CD4-positive, alpha-beta T cell treated with Interferon gamma for 1 hour (primary cell): Measurements from ENCODE around the gene LY6G6F.

Source experiments
- DNase-seq: peaks from one replicate; pipeline ENCODE4 v3.0.0-alpha.2; 2020

The LY6G6F gene

GRCh38 chr6:31706599-31706998 is at the start of gene LY6G6F:
TSS of gene LY6G6F (plus strand) at chr6:31706866. CDS start at chr6:31706907, 41 bp downstream.
- DNase-seq = no peak

GRCh38 chr6:31657406-31658157 is 49.1 kb upstream of the LY6G6F start:
- no peak for DNase-seq

DNA sequence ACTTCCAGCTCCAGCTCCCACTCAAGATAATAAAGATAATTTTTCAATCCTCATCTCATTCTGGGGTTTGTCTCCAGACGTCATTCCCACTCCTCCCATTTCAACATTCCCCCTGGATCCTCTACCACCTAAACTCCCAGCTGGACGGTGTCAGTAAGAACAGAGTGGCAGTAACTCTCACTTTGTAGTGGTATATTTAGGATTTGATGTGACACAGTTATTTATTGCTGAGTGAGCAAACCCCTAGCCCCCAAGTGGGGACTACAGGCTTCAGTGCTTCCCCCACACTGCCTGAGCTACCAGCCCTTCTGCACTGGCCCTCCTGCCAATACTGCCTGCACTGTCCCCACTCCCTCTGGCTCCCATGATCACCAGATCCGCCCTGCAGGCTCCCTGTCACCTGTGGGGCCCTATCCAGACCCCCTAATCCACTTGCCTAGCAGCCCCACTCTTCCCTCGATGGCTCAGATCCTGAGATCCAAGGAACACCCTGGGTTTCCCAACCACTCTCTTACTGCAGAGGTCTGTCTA is 48.4 kb upstream of the LY6G6F start:
- DNase-seq = no peak

DNA sequence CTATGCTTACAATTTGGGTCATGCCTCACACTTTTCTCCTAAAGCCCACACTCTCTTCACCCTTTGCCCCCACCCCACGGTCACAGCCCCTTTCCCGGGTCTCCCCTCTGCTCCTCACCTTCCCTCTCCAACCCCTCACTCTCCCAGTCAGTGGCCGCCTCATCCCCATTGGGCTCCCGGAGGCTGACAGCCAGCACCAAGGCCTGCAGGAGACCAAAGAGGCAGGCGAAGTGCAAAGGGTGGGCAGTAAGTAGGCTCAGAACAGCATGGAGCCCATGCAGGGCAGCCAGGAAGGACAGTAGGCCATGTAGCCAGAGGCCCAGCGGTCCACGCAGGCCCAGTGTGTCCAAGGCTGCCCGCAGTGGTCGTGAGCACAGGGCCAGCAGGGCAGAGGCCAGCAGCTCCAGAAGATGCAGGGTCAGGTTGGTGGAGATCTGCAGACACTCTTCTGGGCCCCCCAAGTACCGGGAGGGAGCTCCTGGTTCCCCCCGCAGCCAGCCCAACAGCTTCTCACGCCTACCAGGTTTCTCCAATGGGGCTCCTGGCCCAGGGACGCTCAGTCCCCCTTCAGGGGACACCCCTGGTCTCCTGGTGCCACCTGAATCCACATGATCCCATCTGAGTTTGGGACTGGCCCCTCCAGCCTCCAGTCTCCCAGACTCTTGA is 47.5 kb upstream of the LY6G6F start:
- no peak for DNase-seq

DNA sequence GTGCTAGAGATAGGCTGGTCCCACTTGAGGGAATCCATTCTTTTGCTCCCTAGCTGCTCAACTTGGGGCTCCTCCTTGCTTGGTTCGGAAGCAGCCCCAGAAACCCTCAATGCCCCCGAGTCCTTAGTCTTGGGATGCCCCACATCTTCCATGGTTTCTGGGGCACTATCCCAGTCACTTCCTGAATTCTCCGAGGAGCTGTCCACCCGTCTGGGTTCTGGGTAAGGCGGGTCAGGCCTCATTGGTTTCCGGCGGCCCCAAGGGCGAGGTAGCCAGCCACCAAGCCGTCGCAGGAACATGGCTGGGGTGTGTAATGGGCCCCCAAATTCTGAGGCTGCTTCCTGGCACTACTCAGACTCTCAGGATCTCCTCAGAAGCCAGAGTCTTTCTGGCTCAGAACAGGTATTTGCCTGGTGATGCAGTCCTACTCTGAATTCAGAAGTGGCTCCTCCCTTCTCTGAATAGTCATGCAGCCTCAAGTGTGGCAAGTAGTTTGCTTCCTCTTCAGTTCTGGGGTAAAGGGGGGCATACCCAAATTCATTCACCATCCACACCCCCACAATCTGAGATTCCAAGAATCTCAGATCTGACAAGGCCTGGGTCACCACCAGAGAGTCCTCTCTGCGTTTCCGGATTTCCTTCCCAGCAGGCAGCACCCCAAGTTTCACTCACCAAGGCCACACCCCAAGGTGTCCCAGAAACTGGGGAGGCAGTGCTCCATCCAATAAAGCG is 46.9 kb upstream of the LY6G6F start:
- DNase-seq = no peak

- peak; percentile 76 for DNase-seq
Measured at GRCh38 chr6:31660381-31661261, 46.0 kb upstream of the LY6G6F start, which contains the start of gene C6orf47. TSS of gene C6orf47 (minus strand) at chr6:31660778. CDS start at chr6:31659947, 831 bp downstream.

DNA sequence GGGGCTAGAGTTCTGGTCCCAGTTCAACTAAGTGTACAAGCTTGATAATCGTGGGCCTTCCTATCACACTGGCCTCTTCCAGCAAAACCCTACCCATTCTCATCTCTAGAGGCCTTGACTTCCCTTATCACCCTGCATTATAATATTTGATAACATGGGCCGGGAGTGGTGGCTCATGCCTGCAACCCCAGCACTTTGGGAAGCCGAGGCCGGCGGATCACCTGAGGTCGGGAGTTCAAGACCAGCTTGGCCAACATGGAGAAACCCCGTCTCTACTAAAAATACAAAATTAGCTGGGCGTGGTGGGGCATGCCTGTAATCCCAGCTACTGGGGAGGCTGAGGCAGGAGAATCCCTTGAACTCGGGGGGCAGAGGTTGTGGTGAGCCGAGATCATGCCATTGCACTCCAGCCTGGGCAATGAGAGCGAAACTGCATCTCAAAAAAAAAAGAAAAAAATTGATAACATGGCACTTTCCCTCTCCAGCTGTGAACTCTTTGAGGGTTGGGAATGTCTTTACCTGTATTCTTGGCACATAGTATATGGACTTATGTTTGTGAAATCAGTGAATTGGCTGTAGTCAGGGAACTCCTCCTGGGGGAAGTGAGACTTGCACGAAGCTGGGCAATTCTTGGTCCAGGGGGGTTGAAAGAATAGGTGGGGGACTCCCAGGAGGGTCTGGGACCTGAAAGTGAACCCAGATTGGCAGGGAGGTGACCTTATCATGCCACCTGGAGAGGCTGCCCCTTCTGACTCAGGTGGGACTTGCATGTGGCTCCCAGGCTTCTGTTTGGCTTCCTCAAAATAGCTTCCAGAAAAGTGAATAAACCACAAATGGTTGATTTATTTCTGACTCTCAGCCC is 45.2 kb upstream of the LY6G6F start:
- no peak for DNase-seq

DNA sequence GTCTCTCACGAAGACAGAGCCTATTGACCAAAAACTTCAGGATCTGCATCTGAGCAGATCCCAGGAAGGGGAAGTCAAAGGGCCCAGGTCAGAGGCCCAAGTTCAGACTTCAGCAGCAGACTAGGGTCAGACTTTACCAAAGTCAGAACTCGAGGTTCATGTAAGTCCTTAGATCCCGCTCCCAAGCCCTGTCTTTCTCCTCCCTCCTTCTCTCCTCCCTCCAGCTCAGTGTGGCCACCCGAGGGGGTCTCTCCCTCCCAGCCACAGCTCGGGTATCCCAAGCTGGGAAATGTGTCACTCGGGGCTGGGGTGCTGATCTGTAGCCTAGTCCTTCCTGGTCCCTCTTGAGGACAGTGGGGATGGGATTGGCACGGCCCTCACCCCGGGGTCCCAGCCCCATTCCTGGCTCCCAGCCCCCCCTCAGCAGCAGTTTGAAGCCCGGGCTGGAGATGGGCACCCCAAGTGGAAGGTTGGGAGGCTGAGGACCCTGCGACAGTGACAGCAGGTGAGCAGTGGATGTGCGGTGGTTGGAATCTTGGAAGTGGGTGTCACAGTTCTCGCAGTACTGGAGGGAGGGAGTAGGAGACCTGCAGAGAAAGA is 44.4 kb upstream of the LY6G6F start:
- no peak for DNase-seq

DNA sequence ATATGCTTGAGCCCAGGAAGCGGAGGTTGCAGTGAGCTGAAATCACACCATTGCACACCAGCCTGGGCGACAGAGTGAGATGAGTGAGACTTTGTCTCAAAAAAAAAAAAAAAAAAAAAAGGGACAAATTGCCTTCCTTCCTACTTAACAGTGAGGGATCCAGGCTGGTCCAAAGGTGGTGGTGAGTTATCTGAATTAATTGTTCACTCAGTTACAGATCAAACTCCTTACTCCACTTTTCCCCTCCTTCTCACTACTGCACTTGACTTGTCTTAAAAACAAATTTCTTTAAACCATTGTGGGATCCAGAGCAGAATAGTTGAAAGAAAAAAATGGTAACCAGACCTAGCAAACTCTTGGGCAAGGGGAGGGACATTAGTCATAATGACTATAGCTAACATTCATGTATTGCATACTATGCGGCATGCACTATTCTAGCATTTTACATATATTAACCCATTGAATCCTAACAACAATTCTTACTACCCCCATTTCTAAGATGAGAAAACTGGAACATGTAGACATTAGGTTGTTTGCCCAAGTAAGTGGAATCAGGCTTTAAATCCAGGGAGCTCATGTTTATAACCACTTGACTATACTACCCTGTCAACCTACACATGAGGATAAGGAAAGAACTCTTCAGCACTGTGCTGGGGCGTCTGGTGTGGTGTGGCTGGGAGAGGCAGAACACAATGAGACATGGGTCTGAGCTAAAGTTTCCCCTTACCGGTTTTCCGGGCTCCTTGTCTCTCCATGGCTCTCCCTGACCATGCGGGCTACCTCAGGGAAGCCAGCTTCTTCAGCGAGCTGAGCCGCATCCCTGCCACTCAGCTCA is 43.3 kb upstream of the LY6G6F start:
- no peak for DNase-seq

DNA sequence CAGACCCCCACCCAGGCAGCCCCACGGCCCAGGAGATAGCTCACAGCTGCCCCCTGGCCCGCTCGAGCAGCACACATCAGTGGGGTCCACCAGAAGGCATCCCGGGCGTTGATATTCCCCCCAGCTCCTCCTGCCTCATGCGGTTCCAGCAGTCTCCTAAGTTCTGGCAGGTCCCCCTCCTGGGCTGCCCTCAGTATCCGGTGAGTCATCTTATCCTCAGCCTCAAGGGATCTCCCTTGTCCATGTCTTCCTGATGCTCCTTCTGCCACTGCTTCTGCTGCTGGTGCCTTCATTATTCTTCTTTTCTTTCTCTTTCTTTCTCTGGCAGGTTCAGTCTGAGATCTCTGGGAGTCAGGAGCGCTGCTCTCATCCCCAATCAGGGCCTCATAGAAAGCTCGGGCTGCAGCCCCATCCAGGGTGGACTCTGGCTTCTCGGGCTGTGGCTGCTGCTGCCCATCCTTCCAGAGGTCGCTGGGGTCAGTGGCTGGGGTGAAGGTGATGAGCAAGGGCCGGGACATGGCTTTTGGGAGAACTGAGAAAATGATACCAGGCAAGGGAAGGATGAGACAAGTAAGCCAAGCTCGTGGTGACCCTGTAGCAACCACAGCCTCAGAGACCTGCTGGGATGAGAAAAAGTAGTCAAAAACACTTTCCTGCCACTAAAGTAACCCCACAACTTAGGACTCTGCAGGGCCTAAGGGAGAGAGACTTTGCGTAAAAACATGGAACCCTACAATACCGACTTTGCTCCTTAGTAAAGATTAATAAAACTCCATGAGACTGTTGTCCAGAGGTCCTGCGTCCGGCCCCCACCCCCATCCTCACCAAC is 42.5 kb upstream of the LY6G6F start:
- DNase-seq = no peak

GRCh38 chr6:31664790-31665500 is 41.7 kb upstream of the LY6G6F start, which contains the start of gene GPANK1:
TSS of gene GPANK1 (minus strand) at chr6:31664997. CDS start at chr6:31664478, 519 bp downstream.
- peak; percentile 92 for DNase-seq

DNA sequence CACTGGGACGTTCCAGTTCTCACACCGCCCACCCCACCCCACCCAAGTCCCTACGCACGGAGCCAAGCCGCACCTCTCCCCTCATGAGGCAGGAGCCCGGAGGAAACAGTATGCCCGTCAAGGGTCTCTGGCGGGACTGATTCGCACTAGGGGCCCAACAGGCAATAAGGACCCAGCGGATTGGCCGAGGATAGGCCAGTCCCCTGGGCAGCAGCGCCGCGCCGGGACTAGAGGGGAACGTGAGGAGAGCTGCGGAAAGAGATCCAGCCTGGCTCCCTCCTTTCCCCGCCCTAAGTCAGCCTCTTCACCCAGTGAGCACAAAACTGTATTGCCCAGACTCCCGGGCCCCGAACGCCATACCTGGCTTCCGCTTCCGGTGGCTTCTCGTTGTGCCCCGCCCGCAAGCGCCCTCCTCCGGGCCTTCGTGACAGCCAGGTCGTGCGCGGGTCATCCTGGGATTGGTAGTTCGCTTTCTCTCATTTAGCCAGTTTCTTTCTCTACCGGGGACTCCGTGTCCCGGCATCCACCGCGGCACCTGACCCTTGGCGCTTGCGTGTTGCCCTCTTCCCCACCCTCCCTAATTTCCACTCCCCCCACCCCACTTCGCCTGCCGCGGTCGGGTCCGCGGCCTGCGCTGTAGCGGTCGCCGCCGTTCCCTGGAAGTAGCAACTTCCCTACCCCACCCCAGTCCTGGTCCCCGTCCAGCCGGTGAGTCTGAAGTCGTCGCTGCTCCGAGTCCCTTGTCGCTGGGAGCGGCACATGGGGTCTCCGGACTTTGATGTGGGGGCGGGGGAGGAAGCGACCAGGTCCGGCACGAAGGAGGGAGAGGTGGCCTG is 40.9 kb upstream of the LY6G6F start, which contains the start of gene CSNK2B:
CSNK2B (plus strand) TSS at position 580 of the 836 bp plus-strand sequence. CDS start 752 bp downstream, outside the sequence.
- DNase-seq = peak; percentile 97

DNA sequence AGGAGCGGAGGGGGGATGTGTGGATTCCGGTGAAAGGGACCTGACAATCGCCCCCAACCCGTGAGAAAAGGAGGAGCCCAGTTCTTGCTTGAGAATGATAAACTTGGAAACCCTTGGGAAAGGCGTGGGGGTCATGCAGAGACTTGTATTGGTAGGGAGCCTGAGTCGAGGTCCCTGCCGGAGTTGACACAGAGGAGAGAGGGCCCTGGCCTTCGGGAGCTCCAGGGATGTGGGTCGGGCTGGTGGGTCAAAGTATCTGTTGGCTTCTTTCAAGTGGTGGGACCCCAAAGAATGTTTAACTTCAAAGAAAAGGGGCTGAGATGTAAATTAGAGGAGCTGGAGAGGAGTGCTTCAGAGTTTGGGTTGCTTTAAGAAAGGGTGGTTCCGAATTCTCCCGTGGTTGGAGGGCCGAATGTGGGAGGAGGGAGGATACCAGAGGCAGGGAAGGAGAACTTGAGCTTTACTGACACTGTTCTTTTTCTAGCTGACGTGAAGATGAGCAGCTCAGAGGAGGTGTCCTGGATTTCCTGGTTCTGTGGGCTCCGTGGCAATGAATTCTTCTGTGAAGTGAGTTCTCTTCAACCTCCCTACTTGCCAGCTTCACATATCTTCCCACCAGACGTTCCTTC is 40.2 kb upstream of the LY6G6F start:
- no peak for DNase-seq

- DNase-seq = no peak
Measured at GRCh38 chr6:31669676-31670075, 37.0 kb upstream of the LY6G6F start, which contains the start of gene LY6G5B. TSS of gene LY6G5B (plus strand) at chr6:31669976. CDS start at chr6:31670951, 975 bp downstream.

- no peak for DNase-seq
Measured at GRCh38 chr6:31676322-31676903, 30.3 kb upstream of the LY6G6F start.

- no peak for DNase-seq
Measured at GRCh38 chr6:31676904-31677303, 29.8 kb upstream of the LY6G6F start.
